Activated CD4-positive, alpha-beta T cell treated with anti-CD3 and anti-CD28 coated beads, Interleukin-2, Interleukin-6, amounts not matched to agents 100 ng/mL and 50 ng/mL, durations not matched to agents 16 hours and 8 hours (primary cell): Measurements from ENCODE around the gene ASTN2.

Source experiments
- DNase-seq: peaks from one replicate; pipeline ENCODE4 v3.0.0-alpha.2; 2020

ASTN2 gene

DNA sequence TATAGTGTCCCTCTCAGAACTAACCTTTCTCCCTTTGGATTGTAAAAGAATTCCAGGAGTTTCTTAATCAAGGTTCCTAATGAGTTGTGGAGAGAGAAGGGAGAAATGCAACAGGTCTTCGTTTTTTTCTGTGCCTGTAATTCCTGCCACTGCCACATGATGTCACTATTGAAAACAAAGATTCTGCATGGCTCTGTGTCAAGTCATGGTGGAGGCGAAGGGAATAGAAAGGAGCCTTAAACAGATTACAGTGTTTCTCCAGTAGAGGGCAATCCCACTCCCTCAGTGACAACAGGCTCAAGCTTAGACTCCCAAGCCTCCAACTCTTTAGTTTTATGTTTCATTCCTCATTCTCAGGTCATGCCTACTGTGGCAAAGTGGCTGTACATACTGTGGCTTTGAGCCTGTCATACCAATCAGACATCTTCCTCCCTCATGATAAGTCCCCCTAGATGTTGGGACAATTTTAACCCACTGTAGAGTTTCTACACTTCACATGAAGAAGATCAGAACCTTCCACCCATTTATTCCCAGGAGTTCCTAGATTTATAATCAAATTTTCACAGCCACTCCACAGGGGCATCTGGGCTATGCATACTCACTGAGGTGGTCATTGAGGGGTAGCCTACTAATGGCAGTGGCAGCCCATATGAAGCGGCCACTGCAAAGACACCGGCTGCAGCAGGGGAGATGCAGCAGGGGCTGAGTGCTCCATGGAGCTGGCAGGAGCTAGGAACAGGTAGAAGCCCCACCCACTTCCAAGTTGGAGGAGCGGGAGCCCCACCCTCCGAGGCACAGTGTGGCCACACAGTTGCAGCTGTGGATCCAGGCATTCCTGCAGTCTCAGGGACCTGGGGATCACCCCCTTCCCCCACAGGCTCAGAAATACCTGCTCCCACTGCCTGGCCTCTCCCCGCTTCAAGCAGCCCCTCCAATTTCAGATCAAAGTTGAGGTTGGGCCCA lies 825.2 kb downstream of the ASTN2 start:
- peak; percentile 65 for DNase-seq

DNA sequence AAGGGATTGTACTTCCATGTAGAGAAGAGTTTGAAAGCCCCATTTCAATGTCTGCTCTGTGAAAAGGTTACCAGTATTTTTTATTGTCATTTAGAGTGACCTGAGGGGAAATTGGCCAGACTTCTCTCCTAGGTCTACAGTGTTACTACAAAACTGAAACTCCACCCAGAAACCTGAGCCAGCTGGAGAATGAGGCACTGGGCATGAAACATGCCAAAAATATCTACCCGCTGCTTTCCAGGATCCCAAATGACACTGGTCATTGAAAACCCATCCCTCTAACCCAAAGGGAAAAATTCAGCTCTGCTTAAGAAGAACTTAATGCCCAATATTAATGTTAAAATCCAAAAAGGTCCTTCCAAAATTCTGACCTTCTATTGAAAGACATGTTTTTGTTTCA lies 826.9 kb downstream of the ASTN2 start:
- no peak for DNase-seq

DNA sequence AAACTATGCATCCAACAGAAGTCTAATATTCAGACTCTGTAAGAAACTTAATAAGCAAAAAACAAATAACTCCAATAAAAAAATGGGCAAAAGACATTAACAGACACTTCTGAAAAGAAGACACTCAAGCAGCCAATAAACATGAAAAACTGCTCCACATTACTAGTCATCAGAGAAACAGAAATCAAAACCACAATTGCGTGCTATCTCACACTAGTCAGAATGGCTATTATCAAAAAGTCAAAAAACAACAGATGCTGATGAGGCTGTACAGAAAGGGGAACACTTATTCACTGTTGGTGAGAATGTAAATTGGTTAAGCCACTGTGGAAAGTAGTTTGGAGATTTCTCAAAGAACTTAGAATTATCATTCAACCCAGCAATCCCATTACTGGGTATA lies 829.0 kb downstream of the ASTN2 start:
- DNase-seq: no peak

DNA sequence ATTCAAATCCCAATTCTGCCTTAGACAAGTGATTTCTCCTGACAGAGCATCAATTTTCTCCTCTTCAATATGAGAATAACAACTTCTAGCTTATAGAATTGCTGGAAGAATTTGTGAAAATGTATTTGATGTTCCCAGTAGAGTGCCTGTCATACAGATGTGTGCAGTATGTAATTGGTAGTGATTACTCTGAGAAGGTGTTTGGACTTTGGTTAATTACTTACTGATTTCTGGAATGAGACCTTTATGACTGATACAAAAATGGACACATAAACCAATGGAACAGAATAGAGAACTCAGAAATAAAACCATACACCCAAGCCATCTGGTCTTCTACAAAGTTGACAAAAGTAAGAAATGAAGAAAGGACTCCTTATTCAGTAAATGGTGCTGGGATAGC lies 829.7 kb downstream of the ASTN2 start:
- no peak for DNase-seq

DNA sequence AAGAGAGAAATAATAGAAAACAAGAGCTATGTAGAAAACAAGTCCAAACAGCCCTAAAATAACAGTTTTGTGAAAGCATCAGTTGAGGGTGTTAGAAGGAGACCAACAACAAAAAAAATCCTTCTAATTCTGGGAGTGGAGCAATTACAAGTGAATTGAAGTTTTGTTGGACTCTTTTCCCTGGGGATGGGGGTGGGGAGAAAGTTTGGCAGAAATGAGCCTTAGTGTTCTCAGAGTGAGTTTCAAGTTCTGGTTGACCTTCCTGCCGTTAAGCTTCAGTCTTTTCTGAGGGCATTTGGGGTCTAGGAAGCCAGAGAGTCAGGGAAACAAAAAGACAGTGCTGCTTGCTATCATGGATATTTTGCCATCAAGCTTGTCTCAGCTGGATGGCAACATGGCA lies 834.0 kb downstream of the ASTN2 start:
- no peak for DNase-seq

DNA sequence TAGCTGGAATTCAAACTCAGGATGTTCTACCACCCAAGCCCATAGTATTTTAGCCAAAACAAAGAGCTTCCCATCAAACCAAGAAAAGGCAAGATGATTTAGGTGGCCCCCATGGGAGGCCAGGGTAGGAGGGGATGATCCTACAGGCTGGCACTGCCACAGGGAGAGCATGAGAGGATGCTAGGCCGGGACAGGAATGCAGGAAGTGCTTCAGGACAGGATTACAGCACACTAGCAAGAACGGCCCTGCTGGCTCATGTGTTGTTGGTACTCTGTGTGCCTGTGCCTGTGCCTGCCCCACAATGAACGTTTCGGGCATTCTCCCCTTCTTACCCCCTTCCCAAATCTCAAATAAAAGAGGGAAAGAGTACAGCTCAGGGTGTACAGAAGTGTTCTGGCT lies 838.5 kb downstream of the ASTN2 start:
- no peak for DNase-seq

DNA sequence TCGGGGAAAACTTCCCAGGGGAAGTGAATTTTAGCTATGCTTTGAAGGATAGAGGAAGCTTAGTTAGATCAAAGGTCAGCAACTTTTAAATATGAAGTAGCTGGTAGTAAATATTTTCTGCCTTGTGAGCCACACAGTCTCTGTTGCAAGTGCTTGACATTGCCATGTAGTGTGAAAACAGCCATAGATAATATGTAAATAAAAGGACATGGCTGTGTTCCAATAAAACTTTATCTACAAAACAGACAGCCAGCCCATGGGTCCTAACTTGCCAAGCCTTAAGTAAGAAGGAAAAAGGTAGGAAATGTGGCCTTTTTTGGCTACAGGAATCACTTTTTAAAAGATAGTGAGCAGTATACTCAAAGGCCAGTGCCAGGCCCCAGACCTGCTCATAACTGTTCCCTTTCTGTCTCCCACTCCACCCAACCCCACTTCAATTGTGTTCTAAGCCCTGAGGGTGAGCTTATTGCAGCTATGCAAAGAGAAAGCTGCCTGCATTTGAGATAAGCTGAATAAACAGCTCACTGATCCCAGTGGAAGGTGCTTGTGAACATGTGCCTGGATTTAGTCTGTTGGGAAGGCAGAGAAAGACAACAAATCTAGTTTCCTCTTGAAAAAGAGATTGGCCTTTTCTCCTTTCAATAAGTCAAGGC lies 840.7 kb downstream of the ASTN2 start:
- DNase-seq: no peak

DNA sequence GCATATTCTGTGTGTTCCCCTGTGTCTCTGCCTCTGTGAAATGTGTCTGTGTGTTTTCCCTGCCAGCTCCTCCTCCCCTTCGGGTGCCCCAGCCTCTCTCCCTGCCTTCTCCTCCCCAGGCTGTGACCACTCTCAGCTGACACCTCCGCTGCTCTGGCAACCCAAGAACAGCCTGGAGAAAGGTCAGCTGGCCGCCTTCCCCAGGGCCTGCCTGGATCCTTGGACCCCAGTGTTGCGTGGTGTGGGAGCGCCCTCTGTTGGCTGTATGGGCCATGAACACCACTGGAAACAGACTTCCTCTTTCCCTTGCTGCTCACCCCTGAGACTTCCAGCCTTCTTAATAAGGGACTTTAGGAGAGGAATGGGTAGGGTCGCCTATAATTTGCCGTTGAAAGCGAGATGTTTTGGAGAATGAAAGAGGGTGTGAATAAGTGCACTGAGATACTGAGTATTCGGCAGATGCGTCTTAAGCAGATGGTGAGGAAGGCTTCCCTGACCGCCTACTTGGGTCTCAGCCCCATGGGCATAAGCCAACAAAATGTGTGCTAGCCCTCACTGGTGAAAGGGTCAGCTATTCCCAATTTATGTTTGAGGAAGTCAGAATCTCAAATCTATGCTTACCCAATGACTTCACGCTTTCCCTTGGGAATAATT lies 842.6 kb downstream of the ASTN2 start:
- peak; percentile 54 for DNase-seq

DNA sequence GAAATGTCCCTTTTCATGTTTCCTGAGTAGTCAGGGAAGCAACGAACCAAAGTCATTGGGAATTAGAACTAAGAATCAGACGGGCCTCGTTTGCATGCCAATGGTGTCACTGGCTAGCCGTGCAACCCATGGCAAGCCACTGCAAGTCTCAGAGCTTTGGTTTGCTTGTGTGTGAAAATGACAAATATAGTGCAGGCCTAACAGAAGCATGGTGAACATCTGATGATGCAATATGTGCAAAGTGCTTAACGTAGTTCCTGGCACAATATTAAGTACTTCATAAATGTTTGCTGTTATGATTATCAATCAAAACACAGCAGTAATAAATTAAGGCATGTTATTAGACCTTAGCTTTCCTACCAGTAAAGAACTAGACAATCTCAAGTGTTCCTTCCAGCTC lies 845.7 kb downstream of the ASTN2 start:
- no peak for DNase-seq

DNA sequence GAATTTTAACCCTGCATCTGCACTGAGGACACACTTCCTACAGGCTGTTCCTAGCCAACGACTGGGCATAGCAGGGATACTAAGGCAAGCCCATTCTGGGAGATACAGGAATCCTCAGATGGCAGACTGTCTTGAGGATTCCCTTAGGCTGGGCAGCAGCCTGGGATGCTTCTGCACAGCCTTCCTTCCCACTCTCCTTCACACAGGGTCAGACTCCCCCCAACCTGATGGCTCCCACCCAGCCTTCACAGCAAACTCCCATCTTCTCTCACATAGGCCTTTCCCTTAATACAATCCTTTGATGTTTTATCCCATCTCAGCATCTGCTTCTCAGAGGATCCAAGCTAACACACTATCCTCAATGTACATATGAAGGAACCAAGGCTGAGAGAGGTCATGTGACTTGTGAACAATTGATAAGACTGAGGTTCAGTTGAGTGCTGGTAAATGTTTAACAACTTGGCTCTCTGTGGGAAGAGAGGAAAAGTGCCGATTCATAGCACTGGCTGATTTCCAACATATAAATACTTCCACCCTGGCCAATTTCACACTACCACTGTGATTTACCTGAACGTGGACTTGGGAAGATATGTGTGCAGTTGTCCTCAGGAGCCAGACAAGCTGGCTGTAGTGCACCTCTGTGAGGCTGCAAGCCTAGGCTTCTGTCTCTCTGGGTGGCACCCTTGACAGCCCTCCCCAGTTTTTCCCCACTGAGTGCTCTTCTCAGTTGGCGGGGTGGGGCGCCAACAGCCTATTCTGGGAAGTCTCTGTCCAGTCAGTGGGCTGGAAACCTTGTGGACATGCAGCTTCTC lies 848.0 kb downstream of the ASTN2 start:
- DNase-seq: no peak

DNA sequence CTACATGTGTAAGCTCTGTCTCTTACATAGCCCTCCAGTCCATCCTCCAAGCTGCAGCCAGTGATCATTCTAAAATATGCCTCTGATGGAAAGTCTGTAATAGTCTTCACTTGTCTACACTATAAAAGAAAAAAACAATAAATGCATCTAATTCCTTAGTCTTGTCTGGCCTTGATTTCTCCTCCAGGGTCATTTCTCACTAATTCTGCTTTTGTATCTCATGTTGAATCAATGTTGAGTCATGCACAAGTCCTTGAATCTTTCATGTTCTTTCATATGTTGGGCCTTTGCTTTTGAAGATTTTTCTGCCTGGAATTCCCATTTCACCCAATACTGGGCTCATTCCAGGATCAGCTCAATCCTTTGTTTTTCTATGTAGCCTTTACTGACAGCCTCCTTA lies 848.9 kb downstream of the ASTN2 start:
- no peak for DNase-seq

DNA sequence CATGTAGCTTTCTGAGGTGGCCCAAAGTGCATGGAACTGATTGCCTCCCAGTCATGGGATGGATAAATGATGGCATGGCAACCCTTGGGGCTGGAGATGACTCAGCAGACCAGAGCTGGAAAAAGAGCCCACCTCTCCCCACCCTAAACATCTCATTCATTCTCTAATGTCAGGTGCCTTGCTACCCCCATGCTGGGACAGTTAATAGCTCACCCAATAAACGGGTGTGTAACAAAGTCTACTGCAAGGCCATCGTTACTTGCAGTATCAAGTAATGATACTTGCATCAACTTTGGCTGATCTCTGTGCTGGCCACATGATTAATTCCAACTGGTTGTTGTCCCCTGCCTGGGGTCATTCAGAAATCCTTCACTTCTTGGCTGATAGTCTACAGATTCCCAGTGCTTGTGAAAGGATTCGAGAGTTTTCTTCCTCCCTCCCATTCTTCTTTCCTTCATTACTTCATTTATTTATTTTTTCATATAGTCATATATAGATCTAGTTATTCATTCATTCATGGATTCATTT lies 850.5 kb downstream of the ASTN2 start:
- no peak for DNase-seq

DNA sequence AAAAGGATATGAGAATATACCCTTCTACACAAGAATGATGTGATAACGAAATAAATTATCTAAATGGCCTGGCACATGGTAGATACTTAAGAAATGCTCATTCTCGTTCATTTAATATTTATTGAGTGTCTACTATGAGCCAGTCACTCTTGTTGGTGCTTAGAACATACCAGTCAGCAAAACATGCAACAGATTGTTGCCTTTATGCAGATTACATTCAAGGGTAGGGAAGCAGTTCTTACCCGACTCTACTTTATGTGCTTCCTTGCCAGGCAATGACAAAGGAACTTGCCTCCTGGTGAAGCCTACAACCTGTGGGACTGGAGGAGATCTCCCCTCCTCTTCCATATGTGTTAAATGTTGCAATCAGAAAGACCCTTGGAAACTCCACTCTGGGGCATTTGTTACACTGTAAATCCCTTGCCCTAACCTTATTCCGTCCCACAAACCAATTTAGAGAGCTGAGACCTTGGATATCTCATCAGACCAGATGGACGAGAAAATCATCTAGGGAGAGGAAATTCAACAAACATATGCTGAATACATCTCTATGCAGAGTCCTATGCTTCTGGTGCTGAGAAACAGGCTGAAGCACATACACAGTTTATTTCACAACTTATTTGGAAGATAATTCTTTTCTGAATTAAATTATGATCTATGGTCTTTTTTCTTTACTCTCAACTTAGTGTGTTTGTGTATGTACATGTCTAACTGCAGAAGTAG lies 855.9 kb downstream of the ASTN2 start:
- no peak for DNase-seq

DNA sequence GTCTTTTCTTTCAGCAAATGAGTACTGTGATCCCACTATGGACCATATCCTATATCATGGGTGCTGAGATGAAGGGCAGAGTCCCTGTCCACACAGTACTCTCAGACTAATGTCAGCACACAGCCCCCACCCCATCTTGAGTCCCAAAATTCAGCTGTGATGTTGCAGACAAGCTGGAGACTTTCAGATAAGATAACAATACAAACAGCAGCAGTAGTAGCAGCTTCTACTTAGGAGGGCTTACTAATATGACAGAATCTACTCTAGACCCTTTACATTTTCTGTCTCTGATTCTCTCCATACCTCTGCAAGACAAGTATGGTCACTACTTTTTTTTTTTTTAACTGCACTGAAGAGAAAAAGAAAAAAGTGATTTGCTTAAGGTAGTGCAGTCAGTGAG lies 856.8 kb downstream of the ASTN2 start:
- DNase-seq: no peak

DNA sequence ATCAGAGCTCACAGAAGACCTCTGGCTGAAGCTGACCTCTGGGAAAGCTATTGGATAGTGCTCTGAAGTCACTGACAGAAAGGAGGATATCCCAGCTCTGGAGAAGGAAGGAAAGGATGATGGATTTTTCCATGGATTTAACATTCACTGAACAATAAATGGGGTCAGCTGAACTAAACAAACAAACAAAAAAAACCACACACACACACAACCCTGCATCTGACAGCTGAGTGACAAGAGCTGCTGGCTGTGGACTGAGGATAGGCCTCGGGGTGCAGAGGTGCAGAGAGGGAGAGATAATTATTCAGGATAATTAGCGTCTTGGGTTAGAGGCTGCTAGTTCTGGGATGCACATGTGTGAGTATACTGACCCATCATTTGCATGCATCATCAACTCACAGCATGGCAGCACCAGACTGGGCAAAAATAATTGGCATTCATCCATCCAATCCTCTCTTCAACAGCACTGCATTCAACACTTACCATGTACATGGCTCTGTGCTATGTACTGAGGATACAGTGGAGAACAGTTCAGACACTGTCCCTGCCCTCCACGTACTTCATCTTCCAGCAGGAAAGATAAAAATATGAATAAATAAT lies 859.2 kb downstream of the ASTN2 start:
- DNase-seq: no peak

DNA sequence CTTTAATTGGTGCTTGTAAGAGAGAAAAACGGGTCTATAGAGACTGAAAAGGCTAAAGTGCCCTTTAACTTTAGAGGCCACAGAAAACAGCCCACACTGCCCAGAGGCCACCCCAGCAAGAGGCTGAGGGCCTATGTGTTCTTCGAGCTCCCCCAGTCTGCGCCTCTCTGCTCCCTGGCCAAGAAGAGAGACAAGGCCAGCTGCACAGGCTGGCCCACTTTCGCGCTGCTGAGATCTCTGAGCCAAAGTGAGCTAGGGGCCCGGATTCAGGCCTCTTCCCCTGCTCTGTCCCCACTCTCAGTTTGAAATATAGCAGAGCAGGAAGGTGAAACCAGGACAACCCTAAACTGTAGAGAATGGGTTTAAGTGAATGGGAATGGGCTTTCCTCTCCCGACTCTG lies 859.7 kb downstream of the ASTN2 start:
- no peak for DNase-seq

DNA sequence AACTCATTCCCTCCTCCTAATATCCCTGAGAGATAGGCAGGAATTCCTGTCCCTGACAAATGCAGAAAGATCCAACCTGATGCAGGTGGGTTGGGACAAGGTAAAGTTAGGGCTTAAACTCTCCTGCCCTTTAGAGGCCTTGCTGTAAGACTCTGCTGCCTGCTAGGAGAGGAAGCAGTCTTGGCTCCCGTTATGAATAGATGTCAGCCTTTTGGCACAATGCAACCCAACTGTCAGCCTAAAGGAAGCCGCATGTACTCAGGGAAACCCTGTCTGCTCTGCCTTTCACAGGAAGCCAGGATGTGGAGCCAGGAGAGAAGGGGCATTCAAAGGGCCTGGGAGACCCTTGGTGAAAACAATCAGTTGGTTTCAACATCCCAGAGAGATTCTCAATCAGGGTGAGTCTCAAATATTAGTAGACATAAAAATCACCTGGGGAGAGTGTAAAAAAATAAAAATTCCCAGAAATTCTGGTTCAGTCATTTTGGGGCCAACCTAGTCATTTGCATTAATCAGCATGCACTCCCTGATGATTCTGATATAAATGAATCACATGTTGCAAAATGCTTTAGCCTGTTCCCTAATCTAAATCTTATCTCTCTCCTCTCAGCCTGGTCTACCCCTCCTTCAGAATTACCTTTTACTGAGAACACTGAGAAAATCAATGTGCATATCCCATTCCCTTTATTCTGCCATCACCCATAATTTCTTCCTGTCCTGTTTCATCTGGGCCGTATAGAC lies 864.0 kb downstream of the ASTN2 start:
- no peak for DNase-seq

DNA sequence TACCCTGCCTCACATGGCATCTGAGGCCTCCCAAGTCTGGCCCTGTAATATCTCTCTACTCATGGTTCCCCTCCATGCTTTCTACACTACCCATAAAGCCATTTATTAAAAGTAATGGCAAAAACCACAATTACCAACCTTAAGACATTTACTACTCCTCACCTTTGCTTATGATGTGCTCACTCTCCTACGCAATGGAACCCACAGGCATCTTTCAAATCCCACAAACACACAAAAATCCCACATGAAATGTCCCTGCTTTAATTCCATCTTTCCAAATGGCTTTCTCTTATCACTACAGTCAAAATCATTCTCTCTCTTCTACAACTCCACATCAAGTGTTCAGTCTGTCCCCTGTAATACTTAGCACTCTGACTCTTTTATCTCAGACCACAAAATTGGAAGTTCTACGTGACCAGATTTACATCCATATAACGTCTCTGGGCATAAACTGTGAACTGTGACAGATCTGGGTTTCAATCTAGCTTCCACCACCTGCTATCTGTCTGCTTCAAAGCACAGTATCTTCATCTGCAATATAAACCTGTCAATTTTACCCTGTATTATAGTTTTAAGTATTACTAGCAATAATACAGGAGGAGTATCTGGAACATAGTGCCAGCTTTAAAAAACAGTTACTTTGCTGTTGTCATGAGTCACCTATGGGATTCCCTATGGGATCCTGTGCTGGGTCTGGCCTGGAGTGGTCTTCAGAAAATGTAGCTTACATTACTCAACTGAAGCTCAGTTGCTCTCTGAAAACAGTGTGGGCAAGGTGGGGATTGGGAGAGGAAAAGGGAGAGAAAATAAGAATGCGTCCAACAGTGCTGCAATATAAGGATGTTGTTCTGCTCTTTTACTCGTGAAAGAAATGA lies 864.8 kb downstream of the ASTN2 start:
- DNase-seq: no peak

DNA sequence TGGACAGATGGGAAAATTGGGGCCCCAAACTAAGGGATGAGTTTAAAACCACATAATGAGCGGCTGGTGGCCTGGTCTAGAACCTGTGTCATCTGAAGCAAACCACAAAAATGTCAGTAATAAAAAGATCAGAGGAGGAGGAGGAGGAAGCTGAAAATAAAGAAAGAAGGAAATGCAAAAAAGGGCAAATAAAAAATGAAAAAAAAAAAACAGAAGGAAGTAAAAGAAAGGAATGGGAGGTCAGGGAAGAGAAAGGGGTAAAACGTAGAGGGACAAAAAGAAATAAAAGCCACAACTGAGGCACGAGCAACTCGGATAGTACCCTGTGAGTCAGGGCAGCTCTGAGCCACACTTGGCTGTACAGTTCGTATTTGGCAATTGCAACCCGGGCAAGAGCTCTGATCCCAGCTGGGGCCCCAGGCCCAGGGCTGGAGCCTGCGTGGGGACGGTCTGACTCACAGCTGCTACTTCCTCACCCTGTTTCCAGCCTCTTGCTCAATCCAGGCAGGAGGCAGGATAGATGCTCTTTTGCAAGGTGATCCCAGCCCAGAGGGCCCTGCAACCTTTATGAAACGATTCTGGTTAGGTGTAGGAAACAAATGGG lies 865.7 kb downstream of the ASTN2 start:
- no peak for DNase-seq
